Kidney (tissue), 14 donors: Measurements from ENCODE around the gene PHOSPHO1. TPM values are rescaled to one million over a fixed set of nuclear protein-coding genes. Genes with fewer than 3 reads are reported as not detected.
A peak's percentile ranks its signal among the peaks of the same experiment; 100 is the strongest.
"Not testable (repeated sequence)": the region's sequence is repeated elsewhere in the genome, so short reads cannot be mapped to it uniquely, and the experiment has no call there.

Experiments
- DNase-seq, 5 donors: peaks; one replicate each; pipeline ENCODE4 v3.0.0-alpha.2; 2013 to 2020
- FAIRE-seq: peaks from 2 replicates; lab custom pipeline; 2012; peaks lifted over from hg19 to GRCh38; lab: Jason Lieb, UNC
- H3K27ac ChIP-seq, 2 donors: one replicate each; pipeline ENCODE4 v1.7.0; 2013; ENCODE audit warnings: low read depth in 2 of 2, low read length in 2 of 2, inconsistent platforms in 1 of 2
- H3K27me3 ChIP-seq: one replicate; pipeline ENCODE4 v1.7.1; 2013; ENCODE audit warnings: low read length, inconsistent platforms; ENCODE audit not compliant: control insufficient read depth, insufficient read depth
- H3K36me3 ChIP-seq, 3 donors: one replicate each; pipeline versions ENCODE4 v1.7.0 to v1.7.1; 2013; ENCODE audit warnings: low read length in 3 of 3, control low read depth in 1 of 3, inconsistent platforms in 1 of 3; ENCODE audit not compliant: insufficient read depth in 3 of 3, control insufficient read depth in 2 of 3
- H3K4me1 ChIP-seq, 3 donors: one replicate each; pipeline versions ENCODE4 v1.7.0 to v1.7.1; 2013; ENCODE audit warnings: low read length in 3 of 3, inconsistent platforms in 1 of 3, low read depth in 1 of 3; ENCODE audit not compliant: control insufficient read depth in 2 of 3, insufficient read depth in 2 of 3
- H3K4me3 ChIP-seq, 3 donors: one replicate each; pipeline versions ENCODE4 v1.7.0 to v1.8.1; 2013; ENCODE audit warnings: low read length in 3 of 3, control low read depth in 1 of 3, inconsistent platforms in 1 of 3
- H3K9ac ChIP-seq, 3 donors: one replicate each; pipeline versions ENCODE4 v1.7.0 to v1.7.1; 2013; ENCODE audit warnings: low read length in 3 of 3, control low read depth in 1 of 3, inconsistent platforms in 1 of 3
- H3K9me3 ChIP-seq, 3 donors: one replicate each; pipeline versions ENCODE4 v1.7.0 to v1.7.1; 2013; ENCODE audit warnings: low read length in 3 of 3, control low read depth in 1 of 3, inconsistent platforms in 1 of 3; ENCODE audit not compliant: control insufficient read depth in 2 of 3, insufficient read depth in 1 of 3
- intact Hi-C: fragments of 100-400 bp; cut with DNase I; formaldehyde crosslinking; loops from one replicate; pipeline ENCODE4 v1.11.1; 2022
- polyA plus RNA-seq: library from polyadenylated mRNA; stranded (reverse); fragments of 350-450 nt; fragmentation: Illumina TruSeq; extraction: RNeasy Lipid Tissue Mini Kit (QIAGEN cat#74804); gene quantifications from one replicate; pipeline ENCODE4 v1.2.3, GENCODE V29; 2014; ENCODE audit warnings: low read depth, low replicate concordance; ENCODE audit not compliant: insufficient read depth
- total RNA-seq: library from RNA; stranded (reverse); fragmentation: NEBNext Ultra II Directional; extraction: Animal tissue kit (Norgen Biotek cat#: 25700); gene quantifications from one replicate; pipeline ENCODE4 v1.2.1, GENCODE V29; 2021
- TF ChIP-seq, protein P1 (sequence below): IDR thresholded peaks from 3 replicates; pipeline ENCODE4 v1.5.1; 2012; ENCODE audit warnings: mild to moderate bottlenecking, moderate library complexity, borderline replicate concordance; ENCODE audit not compliant: insufficient read depth; ENCODE audit errors: extremely low read depth
- donor health status: control.
- donor health status: control.
- donor health status: control.
- donor health status: control.
- donor health status: control.
- donor health status: DM: yes; HTN: yes; CAD: no.
- donor health status: Normal renal cell carcinoma (clear cell type).

Gene PHOSPHO1
- total and polyA plus RNA-seq, 2 donors from 2014 or later = 0.22 to 1.5 TPM

DNA sequence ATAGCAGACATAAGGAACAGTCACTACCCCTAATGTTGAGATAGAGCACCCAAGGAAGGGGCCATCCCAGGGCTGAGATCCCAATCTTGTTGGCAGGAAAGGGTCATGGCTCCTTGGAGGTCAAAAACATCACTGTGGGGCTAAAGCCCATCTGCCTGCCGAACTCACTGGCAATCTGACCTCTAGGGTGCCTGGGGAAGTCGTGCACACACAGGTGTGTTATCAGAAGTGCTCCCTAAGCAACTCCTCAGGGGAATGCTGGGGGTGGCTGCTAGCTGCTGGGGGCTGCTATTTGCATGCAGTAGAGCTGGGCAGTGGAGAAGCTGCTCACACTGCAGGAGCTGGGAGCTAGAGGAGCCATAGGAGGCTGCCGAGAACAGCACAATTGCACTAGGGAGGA lies 47.5 kb upstream of the PHOSPHO1 start:
- no peak overlapping the region for H3K27ac ChIP-seq
- FAIRE-seq (no peak), DNase-seq (peak in 2 of 5 donors; percentile 13 to 15)
- H3K36me3 ChIP-seq = no peaks in the 10 kb centered on the region
- H3K4me1 ChIP-seq = no peaks in the 10 kb centered on the region
- H3K9me3 ChIP-seq = no peaks in the 10 kb centered on the region
- H3K27me3 ChIP-seq = no peaks in the 10 kb centered on the region
- TF ChIP-seq, protein P1, sequence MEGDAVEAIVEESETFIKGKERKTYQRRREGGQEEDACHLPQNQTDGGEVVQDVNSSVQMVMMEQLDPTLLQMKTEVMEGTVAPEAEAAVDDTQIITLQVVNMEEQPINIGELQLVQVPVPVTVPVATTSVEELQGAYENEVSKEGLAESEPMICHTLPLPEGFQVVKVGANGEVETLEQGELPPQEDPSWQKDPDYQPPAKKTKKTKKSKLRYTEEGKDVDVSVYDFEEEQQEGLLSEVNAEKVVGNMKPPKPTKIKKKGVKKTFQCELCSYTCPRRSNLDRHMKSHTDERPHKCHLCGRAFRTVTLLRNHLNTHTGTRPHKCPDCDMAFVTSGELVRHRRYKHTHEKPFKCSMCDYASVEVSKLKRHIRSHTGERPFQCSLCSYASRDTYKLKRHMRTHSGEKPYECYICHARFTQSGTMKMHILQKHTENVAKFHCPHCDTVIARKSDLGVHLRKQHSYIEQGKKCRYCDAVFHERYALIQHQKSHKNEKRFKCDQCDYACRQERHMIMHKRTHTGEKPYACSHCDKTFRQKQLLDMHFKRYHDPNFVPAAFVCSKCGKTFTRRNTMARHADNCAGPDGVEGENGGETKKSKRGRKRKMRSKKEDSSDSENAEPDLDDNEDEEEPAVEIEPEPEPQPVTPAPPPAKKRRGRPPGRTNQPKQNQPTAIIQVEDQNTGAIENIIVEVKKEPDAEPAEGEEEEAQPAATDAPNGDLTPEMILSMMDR = no peak
- no peak overlapping the region for H3K4me3 ChIP-seq
- no peak overlapping the region for H3K9ac ChIP-seq
- intact Hi-C loops = no loop called here

DNA sequence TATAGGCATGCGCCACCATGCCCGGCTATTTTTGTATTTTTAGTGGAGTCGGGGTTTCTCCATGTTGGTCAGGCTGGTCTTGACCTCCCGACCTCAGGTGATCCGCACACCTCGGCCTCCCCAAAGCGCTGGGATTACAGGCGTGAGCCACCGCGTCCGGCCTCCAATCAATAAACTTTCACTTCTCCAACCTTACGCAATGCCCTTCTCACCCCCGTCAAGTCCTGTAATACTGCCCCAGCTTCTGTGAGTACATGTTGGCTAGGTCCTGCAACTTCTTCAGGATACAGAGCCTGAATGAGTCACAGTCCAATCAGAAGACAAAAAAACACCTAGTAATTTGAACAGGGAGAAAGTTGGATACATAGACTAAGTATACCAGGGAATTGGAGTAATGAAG lies 47.1 kb upstream of the PHOSPHO1 start:
- Histone ChIP-seq H3K27me3 (no peaks in the 10 kb centered on the region), H3K27ac (no peak overlapping the region), H3K4me1 (no peaks in the 10 kb centered on the region), H3K4me3 (no peak overlapping the region), H3K9me3 (no peaks in the 10 kb centered on the region), H3K36me3 (no peaks in the 10 kb centered on the region), H3K9ac (no peak overlapping the region)
- intact Hi-C loops = no loop called here
- TF ChIP-seq, protein P1 = no peak
- peak in 2 of 5 donors; percentile 22 to 33 for DNase-seq
- FAIRE-seq = no peak

DNA sequence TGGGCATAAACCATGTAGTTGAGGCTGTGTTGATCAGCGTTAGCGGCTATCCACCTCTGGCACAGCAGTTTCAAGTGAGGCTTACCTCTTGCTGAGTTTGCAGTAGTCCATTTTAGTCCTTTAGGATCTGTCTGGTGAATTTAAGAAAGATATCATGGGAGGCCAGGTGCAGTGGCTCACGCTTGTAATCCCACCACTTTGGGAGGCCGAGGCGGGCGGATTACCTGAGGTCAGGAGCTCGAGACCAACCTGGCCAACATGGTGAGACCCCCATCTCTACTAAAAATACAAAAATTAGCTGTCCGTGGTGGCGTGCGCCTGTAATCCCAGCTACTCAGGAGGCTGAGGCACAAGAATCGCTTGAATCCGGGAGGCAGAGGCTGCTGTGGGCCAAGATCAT lies 45.4 kb upstream of the PHOSPHO1 start:
- intact Hi-C loops, H3K4me3 ChIP-seq, H3K36me3 ChIP-seq, H3K27ac ChIP-seq, FAIRE-seq, H3K4me1 ChIP-seq, H3K27me3 ChIP-seq, H3K9ac ChIP-seq, H3K9me3 ChIP-seq: not testable (repeated sequence)
- DNase-seq = peak in 2 of 5 donors; percentile 4 to 18

DNA sequence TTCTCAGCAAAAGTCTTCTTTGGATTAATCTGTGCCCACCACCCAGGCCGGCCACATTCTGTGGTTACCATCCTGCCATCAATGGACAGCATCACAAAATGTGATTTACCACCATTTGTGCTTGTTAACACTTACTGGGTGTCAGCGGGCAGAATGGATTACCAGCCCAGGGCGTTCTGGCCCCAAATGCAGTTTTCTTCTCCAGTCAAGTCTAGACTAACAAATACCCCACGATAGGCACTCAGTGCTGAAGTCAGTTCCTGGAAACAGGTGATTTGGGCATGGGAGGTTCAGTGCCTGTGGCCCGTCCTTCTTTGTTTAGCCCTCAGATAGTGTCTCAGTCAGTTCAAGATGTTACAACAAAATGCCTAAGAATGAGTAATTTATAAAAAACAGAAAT lies 38.8 kb upstream of the PHOSPHO1 start:
- H3K27ac ChIP-seq = no peak overlapping the region
- no peaks in the 10 kb centered on the region for H3K36me3 ChIP-seq
- no peaks in the 10 kb centered on the region for H3K9me3 ChIP-seq
- DNase-seq (peak in 3 of 5 donors; percentile 7 to 22 (median 13)), FAIRE-seq (no peak)
- H3K9ac ChIP-seq = no peak overlapping the region
- H3K4me1 ChIP-seq = no peaks in the 10 kb centered on the region
- H3K4me3 ChIP-seq = no peak overlapping the region
- no peaks in the 10 kb centered on the region for H3K27me3 ChIP-seq
- TF ChIP-seq, protein P1 = no peak
- intact Hi-C loops = no loop called here
